ENCODE data around the gene DLG2.
"Not testable (repeated sequence)": the region's sequence is repeated elsewhere in the genome, so short reads cannot be mapped to it uniquely, and the experiment has no call there.

DLG2 gene

DNA sequence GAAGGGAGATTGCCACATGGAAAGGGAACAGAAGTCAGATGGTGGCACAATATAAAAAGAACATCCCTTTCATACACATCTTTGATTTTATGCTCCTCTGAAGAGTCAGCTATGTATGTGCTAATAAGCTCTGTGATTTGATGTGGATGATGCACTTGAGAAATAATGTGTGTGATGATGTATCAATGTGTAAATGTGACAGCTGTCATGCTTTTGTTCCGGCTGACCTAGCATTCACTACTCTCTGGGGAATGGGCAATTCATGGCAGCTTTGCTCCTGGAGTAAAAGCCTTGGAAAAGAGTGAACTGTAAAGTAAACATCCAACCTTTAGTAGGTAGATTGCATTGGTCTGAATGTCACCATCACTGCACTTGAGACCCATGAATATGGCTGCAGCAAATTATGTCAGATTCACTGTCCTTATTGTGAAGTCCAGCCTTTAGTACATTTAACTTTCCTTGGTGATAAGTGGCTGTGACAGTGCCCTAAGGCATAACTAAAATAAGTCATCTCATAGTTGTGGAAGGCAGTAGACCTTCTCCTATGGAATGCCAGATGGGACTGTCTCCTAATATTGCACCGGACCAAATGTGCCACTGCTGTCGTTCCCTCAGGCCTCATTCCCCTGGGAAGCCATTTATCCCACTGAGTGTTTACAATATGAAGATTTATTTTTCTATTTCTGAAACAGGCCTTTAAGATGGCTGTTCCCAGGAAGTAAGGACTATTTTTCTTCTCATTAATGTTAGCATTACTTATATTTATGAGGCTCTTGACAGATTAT lies 2162.8 kb downstream of the DLG2 start:
- no peak overlapping the region for H3K27ac Mint-ChIP-seq
- intact Hi-C loops (cut with micrococcal nuclease): no loop called here
- H3K4me1 Mint-ChIP-seq (ENCODE audit: low read depth): no peaks in the 10 kb centered on the region
- no peak overlapping the region for H3K4me3 Mint-ChIP-seq
- no peaks in the 10 kb centered on the region for H3K27me3 Mint-ChIP-seq
- H3K36me3 Mint-ChIP-seq (ENCODE audit: low read depth): no peaks in the 10 kb centered on the region
- no peaks in the 10 kb centered on the region for H3K9me3 Mint-ChIP-seq

DNA sequence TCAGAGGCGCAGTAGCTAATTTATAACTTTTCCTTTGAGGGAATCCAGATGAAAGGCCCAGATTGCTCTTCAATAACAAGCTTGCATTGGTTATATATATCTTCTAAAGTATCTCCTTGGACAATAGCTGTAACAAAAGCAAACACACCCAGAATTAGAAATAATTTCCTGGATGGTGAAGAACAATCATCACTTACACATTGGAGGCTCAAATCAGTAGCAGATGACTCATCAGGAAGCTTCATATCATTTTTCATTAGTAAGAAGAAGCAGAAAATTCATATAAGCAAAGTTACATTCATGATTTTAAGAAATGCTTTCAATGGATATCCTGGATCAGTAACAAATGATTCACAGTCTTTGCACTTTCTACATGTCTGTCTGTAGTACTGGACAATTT lies 2167.3 kb downstream of the DLG2 start:
- intact Hi-C loops (cut with micrococcal nuclease): no loop called here
- no peak overlapping the region for H3K27ac Mint-ChIP-seq
- H3K9me3 Mint-ChIP-seq: no peaks in the 10 kb centered on the region
- no peak overlapping the region for H3K4me3 Mint-ChIP-seq
- no peaks in the 10 kb centered on the region for H3K27me3 Mint-ChIP-seq
- H3K36me3 Mint-ChIP-seq (ENCODE audit: low read depth): no peaks in the 10 kb centered on the region
- H3K4me1 Mint-ChIP-seq (ENCODE audit: low read depth): no peaks in the 10 kb centered on the region

DNA sequence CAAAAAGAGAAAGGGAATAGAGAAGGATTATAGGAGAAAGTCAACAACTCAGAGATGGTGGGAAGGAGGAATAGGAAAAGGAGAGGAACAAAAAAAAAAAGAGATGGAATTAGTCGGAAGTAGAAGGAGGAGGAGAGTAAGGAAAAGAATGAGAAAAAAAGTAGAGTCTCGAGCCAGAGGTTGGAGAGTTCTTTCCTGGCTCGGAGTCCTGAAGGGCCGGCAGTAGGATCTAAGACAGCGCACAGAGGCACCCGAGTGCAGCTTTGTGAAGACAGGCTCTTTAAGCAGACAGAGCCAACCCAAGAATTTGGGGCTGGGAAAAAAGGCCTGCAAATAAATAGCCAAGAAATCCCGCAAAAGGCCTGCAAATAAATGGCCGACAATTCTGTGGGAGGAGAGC lies 2170.6 kb downstream of the DLG2 start:
- Mint-ChIP-seq H3K27ac (no peak overlapping the region), H3K9me3 (no peaks in the 10 kb centered on the region), H3K4me3 (no peak overlapping the region), H3K27me3 (no peaks in the 10 kb centered on the region), H3K36me3 (ENCODE audit: low read depth) (no peaks in the 10 kb centered on the region), H3K4me1 (ENCODE audit: low read depth) (no peaks in the 10 kb centered on the region)
- intact Hi-C loops (cut with micrococcal nuclease): no loop called here

DNA sequence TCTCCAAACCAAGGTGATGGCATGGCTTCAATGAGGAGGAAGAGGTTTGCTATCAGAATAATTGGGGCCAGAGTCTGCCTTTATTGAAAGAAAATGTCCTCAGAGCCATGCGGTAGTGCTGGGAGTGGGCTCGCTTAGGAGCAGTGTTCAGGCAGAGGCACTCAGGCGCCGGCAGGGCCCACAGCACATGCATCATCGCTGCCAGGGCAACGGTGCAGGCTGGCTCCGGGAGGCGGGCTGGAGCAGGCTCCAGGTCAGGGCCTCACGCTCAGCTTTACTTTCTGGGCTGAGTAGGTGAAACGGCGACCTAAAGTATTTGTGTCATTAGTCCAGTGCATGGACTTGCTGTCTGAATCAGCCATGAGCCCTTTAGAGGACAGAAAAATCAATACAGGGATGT lies 2171.1 kb downstream of the DLG2 start:
- Mint-ChIP-seq H3K27ac (no peak overlapping the region), H3K4me3 (no peak overlapping the region), H3K36me3 (ENCODE audit: low read depth) (no peaks in the 10 kb centered on the region), H3K4me1 (ENCODE audit: low read depth) (no peaks in the 10 kb centered on the region), H3K9me3 (no peaks in the 10 kb centered on the region), H3K27me3 (no peaks in the 10 kb centered on the region)
- intact Hi-C loops (cut with micrococcal nuclease): no loop called here

DNA sequence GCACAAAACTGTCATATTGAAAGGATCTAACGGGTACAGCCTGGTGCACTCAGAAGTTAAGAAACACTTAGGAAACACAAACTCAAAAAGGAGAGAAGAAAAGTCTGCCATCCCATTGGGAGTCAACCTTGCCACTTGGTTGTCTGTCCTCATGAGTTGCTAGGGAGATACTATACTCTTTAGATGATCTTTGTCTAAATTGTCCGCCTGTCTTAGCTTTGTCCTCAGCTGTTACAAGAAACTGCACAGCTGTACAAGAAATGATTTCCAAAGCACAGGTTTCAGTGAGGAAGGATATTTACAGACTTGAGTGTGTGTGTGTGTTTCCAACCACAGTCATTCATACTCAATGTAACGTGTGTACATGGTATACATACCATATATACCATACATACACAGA lies 2171.8 kb downstream of the DLG2 start:
- H3K27ac Mint-ChIP-seq: no peak overlapping the region
- no peaks in the 10 kb centered on the region for H3K27me3 Mint-ChIP-seq
- no peaks in the 10 kb centered on the region for H3K36me3 Mint-ChIP-seq (ENCODE audit: low read depth)
- H3K4me1 Mint-ChIP-seq (ENCODE audit: low read depth): no peaks in the 10 kb centered on the region
- H3K9me3 Mint-ChIP-seq: no peaks in the 10 kb centered on the region
- no peak overlapping the region for H3K4me3 Mint-ChIP-seq
- intact Hi-C loops (cut with micrococcal nuclease): no loop called here

DNA sequence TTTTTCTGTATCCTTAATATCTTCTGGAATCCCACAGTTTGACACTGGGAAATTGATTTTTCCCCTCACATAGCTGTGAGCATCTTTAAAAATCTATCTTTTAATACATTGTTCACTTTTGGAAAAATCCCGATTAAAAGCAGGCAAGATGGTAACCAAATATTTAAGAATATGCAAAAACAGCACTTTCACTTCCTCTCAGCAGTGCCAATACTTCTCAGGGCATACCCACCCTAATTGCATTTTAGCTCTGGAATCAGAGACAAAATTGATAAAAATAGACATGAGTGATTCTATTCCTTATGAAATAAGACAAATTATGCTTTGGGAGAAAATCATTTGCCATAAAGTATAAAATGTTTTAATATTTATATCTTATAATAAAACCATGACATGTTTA lies 2172.5 kb downstream of the DLG2 start:
- no peaks in the 10 kb centered on the region for H3K27me3 Mint-ChIP-seq

DNA sequence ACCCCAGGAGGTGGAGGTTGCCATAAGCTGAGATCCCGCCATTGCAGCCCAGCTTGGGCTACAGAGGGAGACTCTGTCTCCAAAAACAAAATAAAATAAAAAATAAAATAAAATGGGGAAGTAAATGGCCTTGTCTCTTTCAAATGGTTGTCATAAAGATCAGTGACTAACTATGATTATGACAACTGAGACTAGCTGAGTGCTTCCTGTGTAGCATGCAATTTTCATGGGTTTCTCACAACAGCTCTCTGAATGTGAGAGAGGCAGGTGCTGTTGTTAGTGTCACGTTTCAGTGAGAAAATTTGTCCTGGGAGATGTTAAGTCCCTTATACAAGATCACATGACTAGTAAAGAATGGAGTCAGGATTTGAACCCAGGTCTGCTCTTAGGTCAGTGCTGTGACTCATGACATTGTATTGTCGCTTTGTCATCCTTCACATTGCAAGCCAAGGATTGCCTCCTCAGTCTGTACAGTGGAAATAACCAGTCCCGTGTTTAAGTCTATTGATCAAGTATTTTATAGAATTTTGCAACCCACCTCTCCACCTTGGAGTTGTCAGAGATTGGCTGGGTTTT lies 2177.7 kb downstream of the DLG2 start:
- intact Hi-C loops (cut with micrococcal nuclease): no loop called here
- Mint-ChIP-seq H3K27ac (no peak overlapping the region), H3K27me3 (no peaks in the 10 kb centered on the region), H3K36me3 (ENCODE audit: low read depth) (no peaks in the 10 kb centered on the region), H3K4me3 (no peak overlapping the region), H3K9me3 (peaks cover 14% of the 10 kb centered on the region), H3K4me1 (ENCODE audit: low read depth) (no peaks in the 10 kb centered on the region)

More for the DNA sequence above, 2172.5 kb downstream of the DLG2 start:
- H3K27ac Mint-ChIP-seq: no peak overlapping the region
- intact Hi-C loops (cut with micrococcal nuclease): no loop called here
- H3K36me3 Mint-ChIP-seq (ENCODE audit: low read depth): no peaks in the 10 kb centered on the region
- no peak overlapping the region for H3K4me3 Mint-ChIP-seq
- H3K4me1 Mint-ChIP-seq (ENCODE audit: low read depth): no peaks in the 10 kb centered on the region
- H3K9me3 Mint-ChIP-seq: no peaks in the 10 kb centered on the region

DNA sequence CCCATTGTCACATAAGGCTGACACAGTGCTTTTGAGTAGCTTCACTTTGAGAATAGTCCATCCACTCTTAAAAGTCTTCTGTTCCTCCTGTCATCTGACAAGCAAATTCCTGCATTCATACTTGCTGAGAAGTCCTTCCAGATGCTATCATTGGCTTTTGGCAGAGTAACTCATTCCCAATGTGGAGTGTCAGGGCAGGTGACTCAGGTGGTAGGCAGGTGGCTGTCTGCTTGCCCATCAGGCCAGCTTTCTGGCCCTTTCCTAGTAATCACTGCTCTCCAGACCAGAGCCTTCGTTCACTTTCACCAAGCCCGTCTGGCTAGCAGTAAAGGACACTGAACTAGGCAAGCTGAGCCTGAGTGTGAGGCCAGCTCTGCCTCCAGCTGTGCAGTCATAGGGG lies 2178.5 kb downstream of the DLG2 start:
- H3K36me3 Mint-ChIP-seq (ENCODE audit: low read depth): no peaks in the 10 kb centered on the region
- no peak overlapping the region for H3K27ac Mint-ChIP-seq
- no peaks in the 10 kb centered on the region for H3K4me1 Mint-ChIP-seq (ENCODE audit: low read depth)
- peaks cover 14% of the 10 kb centered on the region for H3K9me3 Mint-ChIP-seq
- no peak overlapping the region for H3K4me3 Mint-ChIP-seq
- intact Hi-C loops (cut with micrococcal nuclease): no loop called here
- H3K27me3 Mint-ChIP-seq: no peaks in the 10 kb centered on the region

DNA sequence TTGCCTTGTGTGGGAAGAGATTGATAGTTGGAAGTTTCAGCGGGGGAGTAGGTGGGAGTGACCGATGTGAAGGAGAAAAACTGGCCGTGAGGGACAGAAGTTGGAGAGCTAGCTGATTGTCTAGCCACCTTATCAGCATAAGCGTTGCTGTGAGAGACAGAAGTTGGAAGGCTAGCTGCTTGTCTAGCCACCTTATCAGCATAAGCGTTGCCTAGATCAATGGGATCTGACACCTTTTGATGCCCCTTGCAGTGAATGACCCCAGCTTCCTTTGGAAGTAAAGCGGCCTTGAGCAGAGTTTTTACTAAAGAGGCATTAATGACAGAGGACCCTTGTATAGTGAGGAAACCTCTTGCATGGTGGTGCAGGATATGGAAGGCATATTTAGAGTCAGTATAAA lies 2183.3 kb downstream of the DLG2 start:
- H3K27me3 Mint-ChIP-seq; intact Hi-C loops (cut with micrococcal nuclease); H3K27ac Mint-ChIP-seq; H3K36me3 Mint-ChIP-seq (ENCODE audit: low read depth); H3K4me3 Mint-ChIP-seq; H3K4me1 Mint-ChIP-seq (ENCODE audit: low read depth): not testable (repeated sequence)
- H3K9me3 Mint-ChIP-seq: peaks cover 14% of the 10 kb centered on the region

DNA sequence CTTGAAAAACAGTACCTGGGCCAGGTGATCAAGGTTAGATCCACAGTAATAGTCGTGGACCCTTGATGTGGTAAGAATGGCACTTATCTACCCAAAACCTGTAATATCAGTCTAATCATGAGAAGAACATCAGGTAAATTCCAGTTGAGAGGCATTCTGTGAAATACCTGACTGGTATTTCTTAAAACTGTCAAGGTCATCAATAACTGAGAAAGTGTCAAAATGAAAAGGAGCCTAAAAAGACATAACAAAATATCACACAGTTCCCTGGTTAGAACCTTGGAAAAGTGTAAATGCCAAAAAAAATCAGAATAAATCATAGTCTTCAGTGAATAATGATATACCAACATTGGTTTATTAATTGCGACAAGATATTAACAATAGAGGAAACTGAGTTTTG lies 2185.5 kb downstream of the DLG2 start:
- H3K4me1 Mint-ChIP-seq (ENCODE audit: low read depth): no peaks in the 10 kb centered on the region
- H3K4me3 Mint-ChIP-seq: no peak overlapping the region
- no peaks in the 10 kb centered on the region for H3K27me3 Mint-ChIP-seq
- no peak overlapping the region for H3K27ac Mint-ChIP-seq
- no peaks in the 10 kb centered on the region for H3K9me3 Mint-ChIP-seq
- intact Hi-C loops (cut with micrococcal nuclease): no loop called here
- H3K36me3 Mint-ChIP-seq (ENCODE audit: low read depth): no peaks in the 10 kb centered on the region

DNA sequence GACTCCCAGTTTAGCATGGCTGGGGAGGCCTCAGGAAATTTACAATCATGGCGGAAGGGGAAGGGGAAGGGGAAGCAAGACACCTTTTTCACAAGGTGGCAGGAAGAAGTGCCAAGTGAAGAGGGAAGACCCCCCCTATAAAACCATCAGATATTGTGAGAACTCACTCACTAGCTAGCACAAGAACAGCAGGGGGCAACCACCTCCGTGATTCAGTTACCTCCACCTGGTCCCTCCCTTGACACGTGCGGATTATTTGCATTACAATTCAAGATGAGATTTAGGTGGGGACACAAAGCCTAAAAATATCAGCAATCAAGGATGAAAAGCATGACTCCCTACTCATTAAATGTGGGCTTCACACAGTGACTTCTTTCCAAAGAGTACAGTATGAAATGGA lies 2186.0 kb downstream of the DLG2 start:
- H3K9me3 Mint-ChIP-seq: no peaks in the 10 kb centered on the region
- H3K27ac Mint-ChIP-seq: no peak overlapping the region
- no peak overlapping the region for H3K4me3 Mint-ChIP-seq
- H3K36me3 Mint-ChIP-seq (ENCODE audit: low read depth): no peaks in the 10 kb centered on the region
- H3K27me3 Mint-ChIP-seq: no peaks in the 10 kb centered on the region
- intact Hi-C loops (cut with micrococcal nuclease): no loop called here
- no peaks in the 10 kb centered on the region for H3K4me1 Mint-ChIP-seq (ENCODE audit: low read depth)

DNA sequence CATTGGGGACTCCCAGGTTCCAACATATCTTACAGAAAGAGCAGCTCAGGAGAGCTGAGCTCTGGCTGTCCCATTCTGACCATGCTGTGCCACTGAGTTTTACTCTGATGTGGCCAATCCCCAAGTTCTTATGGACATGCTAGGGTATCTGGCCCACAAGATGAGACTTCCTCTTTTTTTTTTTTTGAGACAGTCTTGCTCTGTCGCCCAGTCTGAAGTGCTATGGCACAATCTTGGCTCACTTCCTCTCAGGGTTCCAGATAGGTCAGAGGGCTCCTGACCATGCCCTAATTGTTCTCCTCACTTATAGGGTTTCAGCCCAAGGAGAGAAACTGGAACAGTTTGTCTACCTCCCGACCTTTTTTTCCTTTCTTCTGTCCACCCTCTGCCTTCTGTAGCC lies 2188.7 kb downstream of the DLG2 start:
- H3K9me3 Mint-ChIP-seq: no peaks in the 10 kb centered on the region
- intact Hi-C loops (cut with micrococcal nuclease): no loop called here
- no peaks in the 10 kb centered on the region for H3K4me1 Mint-ChIP-seq (ENCODE audit: low read depth)
- no peaks in the 10 kb centered on the region for H3K27me3 Mint-ChIP-seq
- H3K36me3 Mint-ChIP-seq (ENCODE audit: low read depth): no peaks in the 10 kb centered on the region
- no peak overlapping the region for H3K4me3 Mint-ChIP-seq
- H3K27ac Mint-ChIP-seq: no peak overlapping the region

DNA sequence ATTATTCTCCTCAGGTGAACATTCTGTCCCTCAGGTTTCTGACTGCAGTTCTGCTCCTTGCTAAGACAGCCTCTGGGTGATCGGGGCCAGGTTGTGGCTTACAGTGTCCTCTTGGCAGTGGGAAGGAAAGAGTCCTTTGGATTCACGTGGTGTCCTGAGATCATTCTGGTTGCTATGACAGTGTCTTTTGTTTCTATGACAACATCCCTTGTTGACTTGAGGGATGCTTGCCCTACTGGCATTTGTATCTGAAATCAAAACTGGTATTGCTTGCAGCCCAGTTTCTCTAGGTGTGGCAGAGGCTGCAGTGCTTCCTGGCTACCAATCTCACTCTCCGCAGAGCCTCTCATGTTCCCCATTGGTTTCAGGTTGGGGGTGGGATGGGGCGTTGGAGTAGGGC lies 2189.2 kb downstream of the DLG2 start:
- H3K4me3 Mint-ChIP-seq: no peak overlapping the region
- no peaks in the 10 kb centered on the region for H3K4me1 Mint-ChIP-seq (ENCODE audit: low read depth)
- intact Hi-C loops (cut with micrococcal nuclease): no loop called here
- no peak overlapping the region for H3K27ac Mint-ChIP-seq
- no peaks in the 10 kb centered on the region for H3K36me3 Mint-ChIP-seq (ENCODE audit: low read depth)
- H3K27me3 Mint-ChIP-seq: no peaks in the 10 kb centered on the region
- no peaks in the 10 kb centered on the region for H3K9me3 Mint-ChIP-seq

DNA sequence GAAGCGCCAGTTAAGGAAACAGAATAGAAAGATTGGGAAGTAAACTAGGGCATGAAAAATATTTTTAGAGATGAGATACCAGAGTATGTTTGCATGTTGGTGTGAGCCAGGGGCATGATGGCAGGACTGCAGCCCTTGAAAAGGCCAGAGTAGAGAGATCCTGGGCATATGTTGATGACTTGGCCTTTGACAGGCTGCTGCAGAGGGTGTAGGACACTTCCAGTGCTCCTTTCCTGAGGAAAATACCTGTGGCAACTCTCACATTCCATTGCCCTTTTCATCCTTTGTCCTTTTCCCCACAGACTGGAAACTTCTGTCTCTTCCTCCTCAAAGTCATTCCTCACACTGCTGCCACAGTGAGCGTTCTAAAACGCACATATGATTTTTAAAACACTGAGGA lies 2190.3 kb downstream of the DLG2 start:
- Mint-ChIP-seq H3K36me3 (ENCODE audit: low read depth) (no peaks in the 10 kb centered on the region), H3K4me1 (ENCODE audit: low read depth) (no peaks in the 10 kb centered on the region), H3K4me3 (no peak overlapping the region), H3K27me3 (no peaks in the 10 kb centered on the region), H3K27ac (no peak overlapping the region), H3K9me3 (no peaks in the 10 kb centered on the region)
- intact Hi-C loops (cut with micrococcal nuclease): no loop called here

DNA sequence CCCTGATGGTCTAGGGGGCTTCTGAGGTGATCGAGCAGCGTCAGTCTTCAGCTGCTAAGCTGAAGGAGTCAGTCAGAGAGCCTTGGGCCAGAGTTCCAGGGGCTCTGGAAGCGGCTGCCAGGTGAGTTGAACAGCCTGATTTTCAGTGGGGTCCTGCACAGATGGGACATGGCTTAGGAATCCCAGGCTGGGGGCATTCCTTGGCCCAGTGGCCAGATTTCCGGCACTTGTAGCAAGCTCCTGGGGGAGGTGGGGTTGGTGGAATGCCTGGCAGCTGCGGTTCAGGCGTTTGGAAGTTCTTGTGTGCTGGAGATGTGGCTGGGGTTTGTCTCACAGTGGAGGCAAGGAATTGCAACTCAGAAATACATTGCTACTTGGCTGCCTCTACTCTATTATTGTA lies 2192.3 kb downstream of the DLG2 start:
- intact Hi-C loops (cut with micrococcal nuclease); H3K4me3 Mint-ChIP-seq; H3K36me3 Mint-ChIP-seq (ENCODE audit: low read depth); H3K9me3 Mint-ChIP-seq; H3K4me1 Mint-ChIP-seq (ENCODE audit: low read depth); H3K27ac Mint-ChIP-seq; H3K27me3 Mint-ChIP-seq: not testable (repeated sequence)
